Measurements from ENCODE around the gene TKTL2. TPM values are rescaled to one million over a fixed set of nuclear protein-coding genes. Genes with fewer than 3 reads are reported as not detected.
"Not testable (repeated sequence)": the region's sequence is repeated elsewhere in the genome, so short reads cannot be mapped to it uniquely, and the experiment has no call there.

The TKTL2 gene
- total and polyA plus RNA-seq, 10 of the 15 experiments (the other 5 are each of a cell fraction or from before 2014, with no cell fraction given), result 0.03 to 0.04 (median 0.03) TPM; not detected in 7

DNA sequence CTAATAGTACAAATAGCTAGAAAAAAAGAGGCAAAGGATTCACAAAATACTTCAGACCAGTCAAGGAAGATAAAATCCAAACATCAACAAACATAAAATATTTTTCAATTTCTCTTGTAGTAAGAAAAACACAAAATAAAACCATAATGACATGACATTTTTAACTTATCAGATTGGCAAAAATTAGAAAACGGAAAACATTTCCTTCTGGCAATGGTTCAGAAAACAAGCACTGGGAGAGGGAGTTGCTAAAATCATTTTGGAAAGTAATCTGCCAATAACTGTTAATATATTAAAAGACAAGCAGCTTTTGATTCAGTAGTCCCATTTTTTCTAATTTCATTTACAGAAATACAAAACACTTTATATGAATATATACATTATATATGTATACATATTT is 26.1 kb downstream of the TKTL2 start (continued):
- TF ChIP-seq, protein P1, sequence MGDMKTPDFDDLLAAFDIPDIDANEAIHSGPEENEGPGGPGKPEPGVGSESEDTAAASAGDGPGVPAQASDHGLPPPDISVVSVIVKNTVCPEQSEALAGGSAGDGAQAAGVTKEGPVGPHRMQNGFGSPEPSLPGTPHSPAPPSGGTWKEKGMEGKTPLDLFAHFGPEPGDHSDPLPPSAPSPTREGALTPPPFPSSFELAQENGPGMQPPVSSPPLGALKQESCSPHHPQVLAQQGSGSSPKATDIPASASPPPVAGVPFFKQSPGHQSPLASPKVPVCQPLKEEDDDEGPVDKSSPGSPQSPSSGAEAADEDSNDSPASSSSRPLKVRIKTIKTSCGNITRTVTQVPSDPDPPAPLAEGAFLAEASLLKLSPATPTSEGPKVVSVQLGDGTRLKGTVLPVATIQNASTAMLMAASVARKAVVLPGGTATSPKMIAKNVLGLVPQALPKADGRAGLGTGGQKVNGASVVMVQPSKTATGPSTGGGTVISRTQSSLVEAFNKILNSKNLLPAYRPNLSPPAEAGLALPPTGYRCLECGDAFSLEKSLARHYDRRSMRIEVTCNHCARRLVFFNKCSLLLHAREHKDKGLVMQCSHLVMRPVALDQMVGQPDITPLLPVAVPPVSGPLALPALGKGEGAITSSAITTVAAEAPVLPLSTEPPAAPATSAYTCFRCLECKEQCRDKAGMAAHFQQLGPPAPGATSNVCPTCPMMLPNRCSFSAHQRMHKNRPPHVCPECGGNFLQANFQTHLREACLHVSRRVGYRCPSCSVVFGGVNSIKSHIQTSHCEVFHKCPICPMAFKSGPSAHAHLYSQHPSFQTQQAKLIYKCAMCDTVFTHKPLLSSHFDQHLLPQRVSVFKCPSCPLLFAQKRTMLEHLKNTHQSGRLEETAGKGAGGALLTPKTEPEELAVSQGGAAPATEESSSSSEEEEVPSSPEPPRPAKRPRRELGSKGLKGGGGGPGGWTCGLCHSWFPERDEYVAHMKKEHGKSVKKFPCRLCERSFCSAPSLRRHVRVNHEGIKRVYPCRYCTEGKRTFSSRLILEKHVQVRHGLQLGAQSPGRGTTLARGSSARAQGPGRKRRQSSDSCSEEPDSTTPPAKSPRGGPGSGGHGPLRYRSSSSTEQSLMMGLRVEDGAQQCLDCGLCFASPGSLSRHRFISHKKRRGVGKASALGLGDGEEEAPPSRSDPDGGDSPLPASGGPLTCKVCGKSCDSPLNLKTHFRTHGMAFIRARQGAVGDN (IDR thresholded peaks at IDR 0.05), result no peak
- TF ChIP-seq RELA (IDR thresholded peaks at IDR 0.05; ENCODE audit: borderline replicate concordance, partially characterized antibody), result no peak
- TF ChIP-seq RB1 (IDR thresholded peaks at IDR 0.05; ENCODE audit: borderline replicate concordance), result no peak
- TF ChIP-seq, protein P2, sequence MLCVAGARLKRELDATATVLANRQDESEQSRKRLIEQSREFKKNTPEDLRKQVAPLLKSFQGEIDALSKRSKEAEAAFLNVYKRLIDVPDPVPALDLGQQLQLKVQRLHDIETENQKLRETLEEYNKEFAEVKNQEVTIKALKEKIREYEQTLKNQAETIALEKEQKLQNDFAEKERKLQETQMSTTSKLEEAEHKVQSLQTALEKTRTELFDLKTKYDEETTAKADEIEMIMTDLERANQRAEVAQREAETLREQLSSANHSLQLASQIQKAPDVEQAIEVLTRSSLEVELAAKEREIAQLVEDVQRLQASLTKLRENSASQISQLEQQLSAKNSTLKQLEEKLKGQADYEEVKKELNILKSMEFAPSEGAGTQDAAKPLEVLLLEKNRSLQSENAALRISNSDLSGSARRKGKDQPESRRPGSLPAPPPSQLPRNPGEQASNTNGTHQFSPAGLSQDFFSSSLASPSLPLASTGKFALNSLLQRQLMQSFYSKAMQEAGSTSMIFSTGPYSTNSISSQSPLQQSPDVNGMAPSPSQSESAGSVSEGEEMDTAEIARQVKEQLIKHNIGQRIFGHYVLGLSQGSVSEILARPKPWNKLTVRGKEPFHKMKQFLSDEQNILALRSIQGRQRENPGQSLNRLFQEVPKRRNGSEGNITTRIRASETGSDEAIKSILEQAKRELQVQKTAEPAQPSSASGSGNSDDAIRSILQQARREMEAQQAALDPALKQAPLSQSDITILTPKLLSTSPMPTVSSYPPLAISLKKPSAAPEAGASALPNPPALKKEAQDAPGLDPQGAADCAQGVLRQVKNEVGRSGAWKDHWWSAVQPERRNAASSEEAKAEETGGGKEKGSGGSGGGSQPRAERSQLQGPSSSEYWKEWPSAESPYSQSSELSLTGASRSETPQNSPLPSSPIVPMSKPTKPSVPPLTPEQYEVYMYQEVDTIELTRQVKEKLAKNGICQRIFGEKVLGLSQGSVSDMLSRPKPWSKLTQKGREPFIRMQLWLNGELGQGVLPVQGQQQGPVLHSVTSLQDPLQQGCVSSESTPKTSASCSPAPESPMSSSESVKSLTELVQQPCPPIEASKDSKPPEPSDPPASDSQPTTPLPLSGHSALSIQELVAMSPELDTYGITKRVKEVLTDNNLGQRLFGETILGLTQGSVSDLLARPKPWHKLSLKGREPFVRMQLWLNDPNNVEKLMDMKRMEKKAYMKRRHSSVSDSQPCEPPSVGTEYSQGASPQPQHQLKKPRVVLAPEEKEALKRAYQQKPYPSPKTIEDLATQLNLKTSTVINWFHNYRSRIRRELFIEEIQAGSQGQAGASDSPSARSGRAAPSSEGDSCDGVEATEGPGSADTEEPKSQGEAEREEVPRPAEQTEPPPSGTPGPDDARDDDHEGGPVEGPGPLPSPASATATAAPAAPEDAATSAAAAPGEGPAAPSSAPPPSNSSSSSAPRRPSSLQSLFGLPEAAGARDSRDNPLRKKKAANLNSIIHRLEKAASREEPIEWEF (IDR thresholded peaks at IDR 0.05; ENCODE audit: insufficient replicate concordance, low read depth, low read length), result no peak
- no peak for TF ChIP-seq ASH2L (IDR thresholded peaks at IDR 0.05; ENCODE audit: borderline replicate concordance, low read depth)
- no peak for TF ChIP-seq MEF2A (IDR thresholded peaks at IDR 0.05; ENCODE audit: insufficient read depth, low read depth, low read length)
- no peak for TF ChIP-seq NR2F1 (conservative IDR thresholded peaks at IDR 0.05)

DNA sequence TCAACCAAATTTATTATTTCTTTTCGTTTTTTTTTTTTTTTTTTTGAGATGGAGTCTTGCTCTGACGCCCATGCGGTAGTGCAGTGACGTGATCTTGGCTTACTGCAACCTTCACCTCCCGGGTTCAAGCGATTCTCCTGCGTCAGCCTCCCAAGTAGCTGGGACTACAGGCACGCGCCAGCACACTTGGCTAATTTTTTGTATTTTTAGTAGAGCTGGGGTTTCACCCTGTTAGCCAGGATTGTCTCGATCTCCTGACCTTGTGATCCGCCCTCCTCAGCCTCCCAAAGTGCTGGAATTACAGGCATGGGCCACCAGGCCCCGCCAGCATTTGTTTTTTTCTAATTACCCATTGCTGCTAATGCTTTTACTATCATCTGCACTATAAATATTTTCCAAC is 26.5 kb downstream of the TKTL2 start:
- H3K4me1 ChIP-seq (ENCODE audit: control insufficient read depth, insufficient read depth, low read length); H3K9me3 ChIP-seq (replicated peaks; ENCODE audit: control insufficient read depth, insufficient read depth, low read length); in situ Hi-C loops (cut with MboI); H3K27me3 ChIP-seq (replicated peaks in 1 of 2; ENCODE audit: control insufficient read depth in 2 of 2, insufficient read depth in 2 of 2, low read length in 1 of 2); intact Hi-C loops (cut with micrococcal nuclease; ENCODE audit: unreplicated experiment); H4K20me1 ChIP-seq (ENCODE audit: control insufficient read depth, insufficient read depth); DNase-seq (ENCODE audit: low read depth, low spot score); BruUV-seq (replicated peaks); H3K4me2 ChIP-seq (ENCODE audit: control insufficient read depth, insufficient read depth); FAIRE-seq; RAD21 ChIA-PET (ENCODE audit: unreplicated experiment); H3K4me3 ChIP-seq; SMC1A ChIA-PET (ENCODE audit: uncharacterized antibody, unreplicated experiment); H3K27ac ChIP-seq (ENCODE audit: control insufficient read depth, insufficient read depth); ATAC-seq; POLR2A ChIA-PET; H3K79me2 ChIP-seq (ENCODE audit: control insufficient read depth, insufficient read depth, low read length); H2AFZ ChIP-seq (ENCODE audit: control insufficient read depth, low read depth, low read length); H3K36me3 ChIP-seq (ENCODE audit: control insufficient read depth in 2 of 2, insufficient read depth in 2 of 2, low read length in 1 of 2); H3K9ac ChIP-seq (ENCODE audit: control insufficient read depth, insufficient read depth, low read length): not testable (repeated sequence)
- CTCF ChIA-PET, result interaction anchor here (1.2 kb wide), 1 partner anchor 38 kb away, joined by 3 read pairs; no protein-coding TSS in a partner anchor
- 58% methylated on average over 10 of the region's 12 CpGs for WGBS (ENCODE audit: insufficient coverage, insufficient replicate concordance, low lambda C conversion rate, missing lambda C conversion rate)
